ENCODE results near the gene GPR62.

DNA sequence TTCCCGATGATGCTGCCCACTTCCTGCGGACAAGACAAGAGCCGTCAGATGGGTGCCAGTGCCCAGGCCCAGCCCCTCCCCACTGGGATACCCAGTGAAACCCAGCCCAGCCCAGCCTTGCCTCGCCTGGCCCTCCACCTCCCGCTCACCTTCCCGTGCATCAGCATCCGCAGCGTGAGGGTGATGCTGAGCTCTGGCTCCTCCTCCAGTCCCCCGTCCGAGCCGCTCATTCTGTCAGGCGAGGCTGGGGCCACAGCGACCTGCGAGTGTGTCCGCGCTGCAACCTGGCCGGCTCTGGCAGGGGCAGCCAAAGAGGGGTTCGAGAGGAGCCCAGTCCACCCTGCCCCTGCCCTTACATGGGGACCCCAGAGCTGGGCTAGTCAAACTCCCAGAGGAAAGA is 5.8 kb downstream of the GPR62 start:
- no peak for TF ChIP-seq POLR2A (IDR thresholded peaks at IDR 0.05)
- TF ChIP-seq, protein P1, sequence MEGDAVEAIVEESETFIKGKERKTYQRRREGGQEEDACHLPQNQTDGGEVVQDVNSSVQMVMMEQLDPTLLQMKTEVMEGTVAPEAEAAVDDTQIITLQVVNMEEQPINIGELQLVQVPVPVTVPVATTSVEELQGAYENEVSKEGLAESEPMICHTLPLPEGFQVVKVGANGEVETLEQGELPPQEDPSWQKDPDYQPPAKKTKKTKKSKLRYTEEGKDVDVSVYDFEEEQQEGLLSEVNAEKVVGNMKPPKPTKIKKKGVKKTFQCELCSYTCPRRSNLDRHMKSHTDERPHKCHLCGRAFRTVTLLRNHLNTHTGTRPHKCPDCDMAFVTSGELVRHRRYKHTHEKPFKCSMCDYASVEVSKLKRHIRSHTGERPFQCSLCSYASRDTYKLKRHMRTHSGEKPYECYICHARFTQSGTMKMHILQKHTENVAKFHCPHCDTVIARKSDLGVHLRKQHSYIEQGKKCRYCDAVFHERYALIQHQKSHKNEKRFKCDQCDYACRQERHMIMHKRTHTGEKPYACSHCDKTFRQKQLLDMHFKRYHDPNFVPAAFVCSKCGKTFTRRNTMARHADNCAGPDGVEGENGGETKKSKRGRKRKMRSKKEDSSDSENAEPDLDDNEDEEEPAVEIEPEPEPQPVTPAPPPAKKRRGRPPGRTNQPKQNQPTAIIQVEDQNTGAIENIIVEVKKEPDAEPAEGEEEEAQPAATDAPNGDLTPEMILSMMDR (IDR thresholded peaks at IDR 0.05), result no peak
